DLD1 (cell line): ENCODE results near the gene HAUS3.
"Not testable (repeated sequence)": the region's sequence is repeated elsewhere in the genome, so short reads cannot be mapped to it uniquely, and the experiment has no call there.

Source experiments
- in situ Hi-C: cut with HindIII; loops from 2 replicates; pipeline ENCODE4 v1.10.0; 2017; ENCODE audit warnings: low sequenced_read_pairs

HAUS3 gene

DNA sequence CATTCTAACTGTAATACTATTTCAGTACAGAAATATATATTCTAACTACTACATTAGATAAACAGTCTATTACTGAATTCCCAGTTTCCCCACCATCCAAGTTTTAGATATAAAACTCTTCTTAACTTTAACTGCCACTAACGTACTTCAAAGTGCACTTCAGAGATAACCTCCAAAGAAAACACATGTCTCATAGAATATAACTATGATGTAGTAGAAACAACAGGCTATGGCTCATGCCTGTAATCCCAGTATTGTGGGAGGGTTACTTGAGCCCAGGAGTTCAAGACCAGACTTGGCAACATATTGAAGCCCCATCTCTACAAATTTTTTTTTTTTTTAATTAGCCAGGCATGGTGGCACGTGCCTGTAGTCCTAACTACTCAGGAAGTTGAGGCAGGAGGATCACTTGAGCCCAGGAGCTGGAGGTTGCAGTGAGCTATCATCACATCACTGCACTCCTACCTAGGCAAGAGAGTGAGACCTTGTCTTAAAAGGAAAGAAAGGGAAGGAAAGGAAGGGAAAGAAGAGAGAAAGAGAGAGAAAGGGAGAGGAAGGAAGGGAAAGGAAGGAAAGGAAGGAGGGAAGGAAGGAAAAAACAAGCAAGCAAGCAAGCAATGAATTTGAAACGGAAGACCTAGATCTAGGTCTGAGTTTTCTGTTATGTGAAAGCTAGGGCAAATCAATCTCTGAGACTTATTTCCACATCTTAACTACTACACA lies 4.8 kb downstream of the HAUS3 start:
- in situ Hi-C loops, result no loop called here

GRCh38 chr4:2231082-2231481 lies 10.8 kb downstream of the HAUS3 start:
- in situ Hi-C loops, result no loop called here

- in situ Hi-C loops, result no loop called here
Measured at GRCh38 chr4:2226261-2226660, 15.7 kb downstream of the HAUS3 start.

- in situ Hi-C loops, result no loop called here
Measured at GRCh38 chr4:2222838-2223237, 19.1 kb downstream of the HAUS3 start.

DNA sequence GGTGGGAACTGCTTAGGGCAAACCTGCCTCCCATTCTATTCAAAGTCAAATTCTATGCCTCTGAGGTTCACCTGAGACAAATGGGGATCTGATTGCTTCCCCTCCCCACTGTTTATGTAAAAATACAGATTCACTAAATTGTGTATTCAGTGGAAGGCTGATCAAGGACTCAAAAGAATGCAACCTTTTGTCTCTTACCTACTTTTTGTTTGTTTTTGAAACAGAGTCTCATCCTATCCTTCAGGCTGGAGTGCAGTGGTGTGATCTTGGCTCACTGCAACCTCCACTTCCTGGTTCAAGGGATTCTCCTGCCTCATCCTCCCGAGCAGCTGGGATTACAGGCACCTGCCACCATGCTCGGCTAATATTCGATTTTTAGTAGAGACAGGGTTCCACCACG lies 20.5 kb downstream of the HAUS3 start:
- in situ Hi-C loops, result not testable (repeated sequence)

DNA sequence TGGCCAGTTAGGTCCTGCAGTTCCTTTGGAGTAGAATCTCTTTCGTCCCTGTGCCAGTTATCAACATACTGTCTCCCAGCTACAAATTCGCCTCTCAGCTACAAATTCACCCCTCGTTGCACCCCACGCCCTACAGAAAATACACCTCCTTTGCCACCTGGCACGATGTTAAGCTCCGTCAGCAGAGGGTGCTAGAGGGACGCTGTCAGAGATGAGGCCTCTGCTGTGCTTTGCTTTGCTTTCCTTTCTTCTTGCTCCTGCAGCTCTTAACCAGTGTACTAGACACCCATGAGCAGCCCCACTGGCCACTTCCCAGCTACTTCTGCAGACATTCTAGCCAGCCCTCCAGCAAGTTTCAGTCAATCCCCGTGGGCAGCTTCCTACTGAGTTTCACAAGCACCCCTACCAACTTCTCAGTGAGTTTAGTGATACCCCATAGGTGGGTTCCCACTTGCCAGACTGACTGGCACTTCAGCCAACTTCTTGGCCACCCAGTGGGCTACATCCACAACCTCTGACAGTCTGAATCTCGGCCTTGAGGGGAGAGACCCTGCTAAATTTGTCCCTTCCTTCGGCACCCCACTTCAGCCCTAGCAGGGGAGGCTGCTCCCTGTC lies 21.8 kb downstream of the HAUS3 start:
- in situ Hi-C loops, result no loop called here

DNA sequence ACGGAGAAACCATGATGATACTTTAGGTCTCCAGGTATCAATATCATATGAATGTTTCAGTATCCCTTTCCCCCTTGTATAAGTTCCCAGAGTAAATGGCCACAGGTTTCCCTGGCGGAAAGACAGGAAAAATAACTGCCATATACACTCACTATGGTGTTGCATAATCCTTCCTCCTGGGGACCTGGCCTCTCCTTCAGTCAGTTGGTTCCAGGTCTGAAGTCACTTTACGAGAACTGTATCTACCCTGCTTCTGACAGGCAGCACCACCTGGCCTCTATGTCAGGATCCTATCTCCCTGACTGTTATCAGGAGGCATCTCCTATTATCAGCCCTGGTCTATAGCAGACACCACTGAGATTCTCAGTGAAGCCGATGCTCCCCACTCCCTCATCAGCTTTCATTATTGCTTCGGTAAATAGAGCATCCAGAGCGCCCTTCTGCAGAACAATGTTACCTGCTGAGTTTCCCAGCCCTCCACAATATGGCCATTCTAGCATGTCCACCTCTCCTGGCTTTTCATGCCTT lies 22.6 kb downstream of the HAUS3 start:
- in situ Hi-C loops, result no loop called here

GRCh38 chr4:2218436-2218835 lies 23.5 kb downstream of the HAUS3 start:
- in situ Hi-C loops, result no loop called here

GRCh38 chr4:2217726-2218125 lies 24.2 kb downstream of the HAUS3 start:
- in situ Hi-C loops, result no loop called here

- in situ Hi-C loops, result no loop called here
Measured at GRCh38 chr4:2212831-2213230, 29.1 kb downstream of the HAUS3 start.

- in situ Hi-C loops, result not testable (repeated sequence)
Measured at GRCh38 chr4:2202789-2203188, 39.1 kb downstream of the HAUS3 start.

DNA sequence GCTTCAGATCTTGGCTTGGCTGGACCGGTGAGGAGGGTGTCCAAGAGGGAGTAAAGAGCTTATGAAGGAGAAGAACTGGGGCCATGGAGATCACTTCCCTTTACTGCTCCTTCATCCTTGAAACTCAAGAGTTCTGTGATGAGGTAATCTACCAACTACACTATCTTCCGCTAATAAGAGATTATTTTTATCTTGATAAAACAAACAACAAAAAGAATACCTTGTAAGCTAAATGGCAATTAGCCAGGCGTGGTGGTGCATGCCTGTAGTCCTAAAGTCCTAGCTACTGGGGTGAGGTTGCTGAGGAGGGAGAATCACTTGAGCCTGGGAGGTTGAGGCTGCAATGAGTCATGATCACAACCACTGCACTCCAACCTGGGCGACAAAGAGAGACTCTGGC lies 47.4 kb downstream of the HAUS3 start:
- in situ Hi-C loops, result no loop called here

DNA sequence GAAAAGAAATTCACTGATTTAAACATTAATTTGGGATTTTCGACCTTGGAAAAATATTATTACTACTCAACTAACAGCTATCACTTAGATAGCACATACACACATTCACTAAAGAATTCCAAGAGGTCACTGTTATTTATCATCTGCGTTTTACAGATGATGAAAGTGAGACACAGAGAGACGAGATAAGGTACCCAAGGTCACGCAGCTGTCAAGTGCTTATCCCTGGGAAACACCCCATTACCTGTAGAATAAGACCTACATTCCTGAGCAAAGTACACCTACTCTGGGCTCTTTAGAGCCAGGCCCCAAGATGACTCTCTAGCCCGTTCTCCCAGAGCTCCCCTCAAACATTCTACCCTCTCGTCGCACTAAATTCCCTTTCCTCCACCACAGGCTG lies 48.6 kb downstream of the HAUS3 start:
- in situ Hi-C loops, result no loop called here

GRCh38 chr4:2186865-2187172 lies 55.1 kb downstream of the HAUS3 start:
- in situ Hi-C loops, result no loop called here

DNA sequence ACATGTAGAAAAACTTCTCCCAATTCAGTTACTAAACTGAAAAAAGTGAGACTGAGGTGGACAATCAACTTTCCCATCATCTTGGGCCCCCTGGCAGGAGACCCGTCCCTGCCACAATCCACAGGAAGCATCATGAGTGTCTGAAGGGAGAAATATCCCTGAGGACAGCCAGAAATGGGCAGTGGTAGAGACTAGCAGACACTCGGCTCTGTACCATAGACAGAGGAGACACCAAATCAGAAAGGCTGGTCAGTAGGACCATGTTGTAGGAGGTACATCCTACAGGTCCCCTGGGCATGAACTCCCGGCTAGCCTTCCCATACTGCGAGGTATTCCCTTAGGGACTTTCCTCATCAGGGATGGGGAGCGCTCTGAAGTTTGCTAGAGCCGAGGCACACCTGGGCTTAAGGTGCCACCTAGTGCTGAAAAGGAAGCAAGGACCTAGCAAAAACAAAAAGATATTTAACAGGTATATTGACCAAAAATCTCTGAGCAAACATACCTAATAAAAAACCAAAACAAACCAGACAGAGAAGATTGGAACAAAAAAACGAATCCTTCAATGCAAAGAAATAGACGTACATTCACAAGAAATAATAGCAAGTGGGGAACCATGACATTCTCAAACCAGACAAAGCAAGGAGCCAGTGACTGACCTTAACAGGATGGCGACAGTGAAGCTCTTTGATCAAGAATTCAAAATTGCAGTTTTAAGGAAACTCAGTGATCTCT lies 55.6 kb downstream of the HAUS3 start:
- in situ Hi-C loops, result no loop called here

DNA sequence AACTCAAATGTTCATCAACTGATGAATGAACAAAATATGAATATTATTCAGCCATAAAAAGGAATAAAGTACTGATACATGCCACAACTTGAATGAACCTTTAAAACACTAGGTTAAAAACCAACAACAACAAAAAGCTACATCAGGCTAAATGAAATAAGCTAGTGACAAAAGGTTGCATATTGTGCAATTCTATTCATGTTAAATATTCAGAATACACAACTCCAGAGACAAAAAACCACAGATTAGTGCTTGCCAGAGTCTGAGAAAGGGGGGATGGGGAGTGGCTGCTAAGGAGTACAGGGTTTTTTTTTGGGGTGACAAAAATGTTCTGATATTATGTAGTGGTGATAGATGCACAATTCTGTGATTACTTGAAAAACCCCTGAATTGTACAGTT lies 58.5 kb downstream of the HAUS3 start:
- in situ Hi-C loops, result no loop called here

- in situ Hi-C loops, result no loop called here
Measured at GRCh38 chr4:2182994-2183393, 58.9 kb downstream of the HAUS3 start.

GRCh38 chr4:2180410-2180809 lies 61.5 kb downstream of the HAUS3 start:
- in situ Hi-C loops, result no loop called here

GRCh38 chr4:2179717-2180116 lies 62.2 kb downstream of the HAUS3 start:
- in situ Hi-C loops, result no loop called here

- in situ Hi-C loops, result no loop called here
Measured at GRCh38 chr4:2178986-2179385, 62.9 kb downstream of the HAUS3 start.
